Caco-2 (cell line): ENCODE data around the gene S100PBP. TPM values are rescaled to one million over a fixed set of nuclear protein-coding genes. Genes with fewer than 3 reads are reported as not detected.

Experiments
- BruUV-seq: library from RNA; stranded (reverse); fragments of 400-500 nt; replicated peaks from 2 replicates; lab custom pipeline; 2021; lab: Mats Ljungman, UMichigan
- CTCF ChIA-PET: fragments of 300-600 bp; sonication (Branson Sonifier 250); formaldehyde crosslinking; loops from one replicate; lab custom pipeline; 2022; ENCODE audit warnings: antibody characterized with exemption; lab: Charles Lee
- POLR2A ChIA-PET: fragments of 300-600 bp; sonication (Branson Sonifier 250); formaldehyde crosslinking; loops from one replicate; lab custom pipeline; 2022; ENCODE audit warnings: antibody characterized with exemption; lab: Charles Lee
- DNase-seq, 2 experiments: peaks; one replicate each; pipeline versions ENCODE4 v3.0.0 to v3.0.0-alpha.2; 2020 to 2022
- H3K27me3 ChIP-seq: replicated peaks from 2 replicates; pipeline ENCODE4 v1.6.0; 2011; ENCODE audit warnings: low read length; ENCODE audit not compliant: control insufficient read depth, insufficient read depth
- H3K36me3 ChIP-seq: 2 replicates; pipeline ENCODE4 v1.5.1; 2011; ENCODE audit warnings: low read length; ENCODE audit not compliant: control insufficient read depth, insufficient read depth
- H3K4me1 ChIP-seq: fragments of 250-450 bp; sonication (Bioruptor Pico); 2 replicates; pipeline ENCODE4 v1.5.1; 2020; ENCODE audit warnings: mild to moderate bottlenecking
- H3K4me3 ChIP-seq: 2 replicates; pipeline ENCODE4 v1.5.1; 2011; ENCODE audit warnings: low read depth, mild to moderate bottlenecking, control low read depth, low read length
- H3K9me3 ChIP-seq: fragments of 250-450 bp; sonication (Bioruptor Pico); 2 replicates; pipeline ENCODE4 v1.5.1; 2020; ENCODE audit warnings: mild to moderate bottlenecking, moderate library complexity
- H3K27ac Mint-ChIP-seq: one replicate; pipeline ENCODE4 v1.8.0; 2022; ENCODE audit warnings: mixed read lengths; ENCODE audit not compliant: unreplicated experiment
- H3K27me3 Mint-ChIP-seq: one replicate; pipeline ENCODE4 v1.8.0; 2022; ENCODE audit warnings: mixed read lengths; ENCODE audit not compliant: insufficient read depth, unreplicated experiment
- H3K36me3 Mint-ChIP-seq: one replicate; pipeline ENCODE4 v1.8.0; 2022; ENCODE audit warnings: mild to moderate bottlenecking, mixed read lengths; ENCODE audit not compliant: insufficient read depth, unreplicated experiment
- H3K4me1 Mint-ChIP-seq: one replicate; pipeline ENCODE4 v1.8.0; 2022; ENCODE audit warnings: low read depth, mixed read lengths; ENCODE audit not compliant: unreplicated experiment
- H3K4me3 Mint-ChIP-seq: one replicate; pipeline ENCODE4 v1.8.0; 2022; ENCODE audit warnings: mild to moderate bottlenecking, moderate library complexity, mixed read lengths; ENCODE audit not compliant: unreplicated experiment
- H3K9me3 Mint-ChIP-seq: one replicate; pipeline ENCODE4 v1.8.0; 2022; ENCODE audit warnings: mixed read lengths; ENCODE audit not compliant: unreplicated experiment
- CTCF ChIP-seq, 2 experiments: fragments of 200-600 bp in 1 of 2; IDR thresholded peaks; 1 replicate in 1 of 2; 2 replicates in 1 of 2; pipeline versions ENCODE4 v1.5.1 to v1.8.0; 2011 to 2022; ENCODE audit warnings: antibody characterized with exemption in 1 of 2, control low read depth in 1 of 2, inconsistent platforms in 1 of 2, low read depth in 1 of 2, low read length in 1 of 2, mild to moderate bottlenecking in 1 of 2, moderate library complexity in 1 of 2; ENCODE audit not compliant: insufficient read depth in 1 of 2, severe bottlenecking in 1 of 2, unreplicated experiment in 1 of 2
- intact Hi-C: fragments of 100-400 bp; cut with micrococcal nuclease; formaldehyde crosslinking; loops from one replicate; pipeline ENCODE4 v1.10.0; 2022; ENCODE audit not compliant: unreplicated experiment
- total RNA-seq: library from RNA; stranded (reverse); gene quantifications from 2 replicates; pipeline ENCODE4 v1.2.3, GENCODE V29; 2022

S100PBP gene
- total RNA-seq, 1 experiment from 2014 or later: 23.8 TPM

- Mint-ChIP-seq H3K36me3 (peaks cover 75% of the 10 kb centered on the region), H3K27me3 (no peaks in the 10 kb centered on the region), H3K4me3 (peak overlapping the region; percentile 35), H3K27ac (peak overlapping the region; percentile 73), H3K9me3 (no peaks in the 10 kb centered on the region), H3K4me1 (peaks cover 16% of the 10 kb centered on the region)
- TF ChIP-seq CTCF (IDR thresholded peaks at IDR 0.05; ENCODE audit: insufficient read depth in 1 of 2, low read depth in 1 of 2, low read length in 1 of 2, severe bottlenecking in 1 of 2, unreplicated experiment in 1 of 2): peak; percentile 74 to 79
- no TSS peak for BruUV-seq
- Histone ChIP-seq H3K4me1 (peaks cover 6% of the 10 kb centered on the region; the same call in 1 of the 2 replicates), H3K9me3 (no peaks in the 10 kb centered on the region), H3K36me3 (no peaks in the 10 kb centered on the region; the same call in 1 of the 2 replicates), H3K4me3 (no peak overlapping the region), H3K27me3 (no peaks in the 10 kb centered on the region)
- intact Hi-C loops: loop anchor here (1.0 to 10.0 kb wide), 2 partner anchors 61 to 368 kb away; no protein-coding TSS in a partner anchor
- CTCF ChIA-PET: interaction anchor here (0.6 to 5.6 kb wide), 5 partner anchors 17 to 75 kb away, joined by 3 to 79 read pairs (median 4); no protein-coding TSS in a partner anchor
- peak; percentile 82 to 86 for DNase-seq
- POLR2A ChIA-PET: interaction anchor here (0.8 kb wide), 1 partner anchor 12 kb away, joined by 4 read pairs; no protein-coding TSS in a partner anchor
Observed at GRCh38 chr1:32773018-32773763, 44.3 kb upstream of the S100PBP start.

- no peak overlapping the region for H3K4me3 ChIP-seq
- Mint-ChIP-seq H3K36me3 (peaks cover 82% of the 10 kb centered on the region), H3K4me1 (peaks cover 16% of the 10 kb centered on the region), H3K9me3 (no peaks in the 10 kb centered on the region), H3K4me3 (no peak overlapping the region), H3K27ac (peak overlapping the region; percentile 73), H3K27me3 (no peaks in the 10 kb centered on the region)
- POLR2A ChIA-PET: no interaction called here
- BruUV-seq: no TSS peak
- DNase-seq: no peak
- intact Hi-C loops: loop anchor here (1.0 to 10.0 kb wide), 2 partner anchors 62 to 369 kb away; no protein-coding TSS in a partner anchor
- CTCF ChIA-PET: interaction anchor here (0.9 to 5.6 kb wide), 4 partner anchors 17 to 61 kb away, joined by 4 to 79 read pairs (median 4); no protein-coding TSS in a partner anchor
- TF ChIP-seq CTCF (IDR thresholded peaks at IDR 0.05; ENCODE audit: insufficient read depth in 1 of 2, low read depth in 1 of 2, low read length in 1 of 2, severe bottlenecking in 1 of 2, unreplicated experiment in 1 of 2): no peak
- H3K9me3 ChIP-seq: no peaks in the 10 kb centered on the region
- no peaks in the 10 kb centered on the region; the same call in 1 of the 2 replicates for H3K36me3 ChIP-seq
- peaks cover 6% of the 10 kb centered on the region; the same call in 1 of the 2 replicates for H3K4me1 ChIP-seq
- no peaks in the 10 kb centered on the region for H3K27me3 ChIP-seq
Observed at GRCh38 chr1:32773764-32774463, 43.5 kb upstream of the S100PBP start.

GRCh38 chr1:32774464-32774808 is 43.0 kb upstream of the S100PBP start:
- BruUV-seq: TSS peak; percentile 45
- Histone ChIP-seq H3K9me3 (no peaks in the 10 kb centered on the region), H3K4me3 (no peak overlapping the region), H3K36me3 (no peaks in the 10 kb centered on the region; the same call in 1 of the 2 replicates), H3K27me3 (no peaks in the 10 kb centered on the region), H3K4me1 (peaks cover 6% of the 10 kb centered on the region; the same call in 1 of the 2 replicates)
- no peak for DNase-seq
- intact Hi-C loops: loop anchor here (10.0 kb wide), 1 partner anchor 370 kb away; no protein-coding TSS in a partner anchor
- H3K27ac Mint-ChIP-seq: peak overlapping the region; percentile 73
- no peaks in the 10 kb centered on the region for H3K27me3 Mint-ChIP-seq
- no peak for TF ChIP-seq CTCF (IDR thresholded peaks at IDR 0.05; ENCODE audit: insufficient read depth in 1 of 2, low read depth in 1 of 2, low read length in 1 of 2, severe bottlenecking in 1 of 2, unreplicated experiment in 1 of 2)
- peaks cover 88% of the 10 kb centered on the region for H3K36me3 Mint-ChIP-seq
- ChIA-PET CTCF (interaction anchor here (0.5 to 5.6 kb wide), 3 partner anchors 18 to 62 kb away, joined by 3 to 79 read pairs (median 4); no protein-coding TSS in a partner anchor), POLR2A (interaction anchor here (0.7 kb wide), 1 partner anchor 578 kb away, joined by 3 read pairs; no protein-coding TSS in a partner anchor)
- no peaks in the 10 kb centered on the region for H3K9me3 Mint-ChIP-seq
- no peak overlapping the region for H3K4me3 Mint-ChIP-seq
- peaks cover 16% of the 10 kb centered on the region for H3K4me1 Mint-ChIP-seq
